HepG2 (cell line): Measurements from ENCODE around the gene TENT5A. TPM values are rescaled to one million over a fixed set of nuclear protein-coding genes. Genes with fewer than 3 reads are reported as not detected.

ENCODE experiments used
- AKNA ChIP-seq: sonication (generic); formaldehyde crosslinking; IDR thresholded peaks from 2 replicates; pipeline ENCODE4 v1.4.0; 2020; ENCODE audit warnings: missing genetic modification reagents, borderline replicate concordance
- BRF2 ChIP-seq: sonication (generic); formaldehyde crosslinking; IDR thresholded peaks from 2 replicates; pipeline ENCODE4 v1.8.1; 2022; ENCODE audit warnings: mild to moderate bottlenecking, missing genetic modification reagents
- E2F2 ChIP-seq: sonication (generic); formaldehyde crosslinking; IDR thresholded peaks from 2 replicates; pipeline ENCODE4 v1.4.0; 2020; ENCODE audit warnings: missing genetic modification reagents, borderline replicate concordance
- ESRRA ChIP-seq: sonication (generic); formaldehyde crosslinking; IDR thresholded peaks from 2 replicates; pipeline ENCODE4 v1.5.1; 2020; ENCODE audit warnings: mild to moderate bottlenecking, low read depth, missing genetic modification reagents
- FOSL1 ChIP-seq: sonication (generic); formaldehyde crosslinking; IDR thresholded peaks from 2 replicates; pipeline ENCODE4 v1.9.0; 2021; ENCODE audit warnings: missing genetic modification reagents, borderline replicate concordance
- GTF3A ChIP-seq: sonication (generic); formaldehyde crosslinking; conservative IDR thresholded peaks from 2 replicates; pipeline ENCODE4 v1.4.0; 2020; ENCODE audit warnings: mild to moderate bottlenecking, missing genetic modification reagents
- HNF4A ChIP-seq: sonication (generic); formaldehyde crosslinking; IDR thresholded peaks from 2 replicates; pipeline ENCODE4 v1.4.0; 2020; ENCODE audit warnings: missing genetic modification reagents
- KDM3A ChIP-seq: IDR thresholded peaks from 2 replicates; pipeline ENCODE4 v1.6.1; 2018; ENCODE audit warnings: low read depth, missing compliant biosample characterization
- MAZ ChIP-seq, 2 experiments: sonication (generic) in 1 of 2; formaldehyde crosslinking in 1 of 2; IDR thresholded peaks; 2 replicates each; pipeline versions ENCODE4 v1.5.0 to v1.6.1; 2012 to 2020; ENCODE audit warnings: low read depth in 2 of 2, mild to moderate bottlenecking in 2 of 2, borderline replicate concordance in 1 of 2, improper control_type of control experiment in 1 of 2, low read length in 1 of 2, missing genetic modification reagents in 1 of 2, moderate library complexity in 1 of 2
- MIER3 ChIP-seq: IDR thresholded peaks from 2 replicates; pipeline ENCODE4 v1.6.1; 2016; ENCODE audit warnings: missing compliant biosample characterization, borderline replicate concordance
- RARA ChIP-seq: IDR thresholded peaks from 2 replicates; pipeline ENCODE4 v1.6.1; 2016; ENCODE audit warnings: missing genetic modification reagents, missing compliant biosample characterization
- SOX13 ChIP-seq, 3 experiments: fragments of 450-650 bp in 1 of 3; sonication (generic) in 1 of 3; formaldehyde crosslinking in 1 of 3; IDR thresholded peaks in 2 of 3; conservative IDR thresholded peaks in 1 of 3; 2 replicates each; pipeline versions ENCODE4 v1.5.0 to v1.6.1; 2016 to 2020; ENCODE audit warnings: antibody characterized with exemption in 1 of 3, mild to moderate bottlenecking in 1 of 3, missing compliant biosample characterization in 1 of 3, missing genetic modification reagents in 1 of 3, moderate library complexity in 1 of 3
- SRF ChIP-seq: IDR thresholded peaks from 2 replicates; pipeline ENCODE4 v1.6.1; 2011; ENCODE audit warnings: mild to moderate bottlenecking, low read depth, low read length, moderate library complexity
- UBTF ChIP-seq: sonication (generic); formaldehyde crosslinking; IDR thresholded peaks from 2 replicates; pipeline ENCODE4 v1.4.0; 2020; ENCODE audit warnings: mild to moderate bottlenecking, missing genetic modification reagents
- ZNF501 ChIP-seq: sonication (generic); formaldehyde crosslinking; IDR thresholded peaks from 2 replicates; pipeline ENCODE4 v1.5.1; 2020; ENCODE audit warnings: mild to moderate bottlenecking, moderate library complexity, missing genetic modification reagents
- ZNF546 ChIP-seq: sonication (generic); formaldehyde crosslinking; conservative IDR thresholded peaks from 2 replicates; pipeline ENCODE4 v1.8.1; 2023; ENCODE audit warnings: mild to moderate bottlenecking, missing genetic modification reagents
- ZNF552 ChIP-seq: sonication (generic); formaldehyde crosslinking; IDR thresholded peaks from 2 replicates; pipeline ENCODE4 v1.9.0; 2022; ENCODE audit warnings: missing genetic modification reagents, mild to moderate bottlenecking, borderline replicate concordance
- ZNF816 ChIP-seq: sonication (generic); formaldehyde crosslinking; IDR thresholded peaks from 2 replicates; pipeline ENCODE4 v1.8.0; 2022; ENCODE audit warnings: missing genetic modification reagents, mild to moderate bottlenecking, borderline replicate concordance
- polyA plus RNA-seq, 8 experiments: library from polyadenylated mRNA; depleted of rRNA in 3 of 8; stranded (reverse) in 7 of 8; unstranded in 1 of 8; fragments of >200 nt; fragmentation: Illumina TruSeq in 4 of 8; extraction: Trizol in 4 of 8; gene quantifications; 2 replicates each; pipeline versions ENCODE4 v1.2.1 to v1.2.3, GENCODE V29; 2011 to 2016; ENCODE audit warnings: low read depth in 4 of 8, missing spikeins in 1 of 8, mixed read lengths in 1 of 8; ENCODE audit not compliant: insufficient read depth in 1 of 8
- total RNA-seq, 5 experiments: library from RNA; depleted of rRNA; stranded (reverse); fragments of >200 nt; fragmentation: Illumina TruSeq; extraction: Trizol; gene quantifications; 2 replicates each; pipeline ENCODE4 v1.2.3, GENCODE V29; 2016; ENCODE audit warnings: low read depth in 1 of 5

Gene TENT5A
- total and polyA plus RNA-seq, 2 of the 13 experiments (the other 11 are each of a cell fraction or from before 2014, with no cell fraction given): 8.0 to 13.8 TPM

- TF ChIP-seq ZNF501 (CRISPR knock-in tag) (no peak), UBTF (no peak), E2F2 (CRISPR knock-in tag) (no peak), GTF3A (no peak), SOX13 (IDR thresholded peaks at IDR 0.05) (no peak), SOX13 (CRISPR knock-in tag; conservative IDR thresholded peaks at IDR 0.05 in 1 of 2, IDR thresholded peaks at IDR 0.05 in 1 of 2) (peak in 1 of 2 experiments; percentile 13; a peak in 1 of 4 replicates), HNF4A (CRISPR knock-in tag) (no peak), AKNA (CRISPR knock-in tag) (no peak), ESRRA (CRISPR knock-in tag) (no peak), MAZ (IDR thresholded peaks at IDR 0.05; ENCODE audit: borderline replicate concordance, low read depth, low read length) (no peak), MAZ (CRISPR knock-in tag; IDR thresholded peaks at IDR 0.05; ENCODE audit: low read depth) (no peak), ZNF552 (CRISPR knock-in tag) (no peak), ZNF546 (CRISPR knock-in tag) (no peak), KDM3A (CRISPR knock-in tag) (no peak), RARA (peak; percentile 48), BRF2 (CRISPR knock-in tag) (no peak), MIER3 (no peak), SRF (no peak), ZNF816 (CRISPR knock-in tag) (no peak), FOSL1 (CRISPR knock-in tag) (peak; percentile 72; the same call in 1 of the 2 replicates)
These were observed 35.0 kb upstream of the TENT5A start (continued) for GRCh38 chr6:81787313-81788068.
